DMS53 treated with DMSO at 0.1 percent for 48 hours (cell line): ENCODE results near the gene TPO.

Experiments
- DNase-seq: peaks from one replicate; lab custom pipeline; 2025; ENCODE audit not compliant: unreplicated experiment; lab: John Stamatoyannopoulos, UW

TPO gene

DNA sequence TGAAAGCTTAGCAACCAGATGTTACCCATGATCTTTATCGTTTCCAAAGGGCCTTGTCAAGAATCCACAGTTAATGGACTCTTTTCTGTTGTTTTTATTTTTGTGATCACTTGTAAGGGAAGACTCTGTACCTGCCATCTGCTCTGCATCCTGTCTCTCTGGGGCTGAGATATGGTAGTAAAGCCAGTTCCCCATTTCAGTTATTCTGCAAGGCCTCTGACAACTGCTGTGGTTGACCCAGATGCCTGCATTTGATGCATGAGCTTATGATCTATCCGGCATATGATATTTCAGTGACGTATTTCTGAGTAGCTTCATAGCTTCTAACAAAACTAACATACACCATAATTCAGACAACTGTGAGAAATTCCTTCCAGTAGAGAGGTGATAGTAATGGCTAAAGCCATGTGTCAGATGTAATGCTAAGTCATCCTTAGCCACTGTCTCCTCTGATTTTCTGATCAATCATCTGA, 105.1 kb downstream of the TPO start:
- DNase-seq, result no peak

DNA sequence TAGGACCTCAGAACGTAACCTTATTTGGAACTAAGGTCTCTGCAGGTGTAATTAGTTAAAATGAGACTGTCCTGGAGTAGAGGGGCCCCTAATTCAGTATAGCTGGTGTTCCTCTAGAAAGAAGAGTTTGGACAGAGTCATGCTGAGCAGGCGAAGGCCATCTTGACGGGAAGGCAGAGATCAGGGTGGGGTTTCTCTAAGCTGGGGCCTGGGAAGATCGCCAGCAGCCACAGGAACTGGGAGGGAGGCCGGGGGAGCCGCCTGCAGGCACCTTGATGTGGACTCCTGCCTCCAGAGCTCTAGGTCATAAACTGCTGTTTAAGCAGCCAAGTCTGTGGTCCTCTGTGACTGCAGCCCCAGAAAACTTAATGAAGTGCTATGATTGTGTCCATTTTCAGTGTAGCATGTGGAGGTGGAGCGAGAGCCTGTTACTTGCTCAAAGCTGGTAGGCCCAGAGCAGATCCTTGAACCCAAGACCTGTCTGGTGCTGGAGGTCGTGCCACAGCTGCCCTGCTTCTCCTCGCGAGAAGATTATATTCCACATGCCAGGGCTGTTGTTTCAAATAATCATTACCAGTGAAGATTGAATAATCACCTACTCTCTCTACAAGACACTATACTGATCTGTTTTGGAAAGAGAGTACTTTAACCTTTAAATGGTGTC, 105.7 kb downstream of the TPO start:
- DNase-seq, result no peak

DNA sequence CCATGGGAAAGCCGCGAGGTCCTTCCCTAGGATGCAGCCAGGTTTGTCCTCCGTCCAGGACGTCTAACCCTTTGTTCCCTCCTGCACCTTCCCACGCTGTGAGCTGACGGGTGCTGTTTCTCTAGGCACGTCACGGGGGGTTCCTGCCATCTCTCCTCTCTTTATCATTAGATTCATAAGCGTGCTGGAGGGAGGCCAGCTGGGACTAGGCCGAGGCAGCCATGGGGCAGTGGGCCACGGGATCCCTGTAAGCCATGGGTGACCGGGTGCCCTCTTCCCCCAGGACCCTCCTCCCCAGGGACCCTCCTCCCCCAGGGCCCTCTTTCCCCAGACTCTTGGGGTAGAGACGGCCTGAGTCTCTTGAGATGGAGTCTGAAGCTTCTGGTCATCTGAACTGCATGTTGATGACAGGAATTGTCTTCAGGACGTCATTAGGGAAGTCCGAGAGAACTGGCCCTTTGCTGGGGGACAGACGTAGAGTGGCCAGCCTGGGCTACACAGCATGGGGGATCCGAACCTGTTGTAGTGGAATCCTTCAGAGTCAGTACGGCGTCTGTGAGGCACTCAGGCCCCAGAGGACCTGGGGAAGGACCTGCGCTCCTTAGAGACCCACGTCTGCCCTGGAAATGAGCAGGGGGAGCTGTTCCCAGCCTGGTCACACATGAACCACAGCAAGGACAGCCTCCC, 108.1 kb downstream of the TPO start:
- no peak for DNase-seq

DNA sequence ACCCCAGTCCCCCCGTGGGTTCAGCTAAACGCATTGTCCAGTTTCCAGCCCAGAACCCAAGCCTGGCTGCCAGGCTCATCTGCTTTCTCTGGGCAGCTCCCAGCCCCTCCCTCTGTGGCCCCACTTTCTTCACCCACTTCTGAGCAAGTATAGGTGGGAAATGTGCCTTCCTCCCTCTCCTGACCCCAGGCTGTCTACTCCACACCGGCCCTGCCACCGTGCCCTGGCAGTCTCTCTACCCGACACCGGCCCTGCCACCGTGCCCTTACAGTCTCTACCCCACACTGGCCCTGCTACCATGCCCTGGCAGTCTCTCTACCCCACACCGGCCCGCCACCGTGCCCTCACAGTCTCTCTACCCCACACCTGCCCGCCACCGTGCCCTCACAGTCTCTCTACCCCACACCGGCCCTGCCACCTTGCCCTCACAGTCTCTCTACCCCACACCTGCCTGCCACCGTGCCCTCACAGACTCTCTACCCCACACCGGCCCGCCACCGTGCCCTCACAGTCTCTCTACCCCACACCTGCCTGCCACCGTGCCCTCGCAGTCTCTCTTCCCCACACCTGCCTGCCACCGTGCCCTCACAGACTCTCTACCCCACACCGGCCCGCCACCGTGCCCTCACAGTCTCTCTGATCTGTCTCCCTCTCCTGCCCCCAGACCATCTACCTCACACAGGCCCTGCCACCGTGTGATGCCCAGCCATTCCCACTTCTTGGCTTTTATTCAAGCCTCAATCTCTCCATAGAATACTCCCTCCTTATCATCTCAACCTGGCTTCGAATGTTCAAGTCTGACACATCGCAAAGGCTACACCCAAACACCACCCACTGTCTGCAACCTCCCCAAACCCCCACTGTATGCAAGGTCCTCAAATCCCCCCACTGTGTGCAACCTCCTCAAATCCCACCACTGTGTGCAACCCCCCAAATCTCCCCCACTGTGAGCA, 108.9 kb downstream of the TPO start:
- DNase-seq, result no peak

DNA sequence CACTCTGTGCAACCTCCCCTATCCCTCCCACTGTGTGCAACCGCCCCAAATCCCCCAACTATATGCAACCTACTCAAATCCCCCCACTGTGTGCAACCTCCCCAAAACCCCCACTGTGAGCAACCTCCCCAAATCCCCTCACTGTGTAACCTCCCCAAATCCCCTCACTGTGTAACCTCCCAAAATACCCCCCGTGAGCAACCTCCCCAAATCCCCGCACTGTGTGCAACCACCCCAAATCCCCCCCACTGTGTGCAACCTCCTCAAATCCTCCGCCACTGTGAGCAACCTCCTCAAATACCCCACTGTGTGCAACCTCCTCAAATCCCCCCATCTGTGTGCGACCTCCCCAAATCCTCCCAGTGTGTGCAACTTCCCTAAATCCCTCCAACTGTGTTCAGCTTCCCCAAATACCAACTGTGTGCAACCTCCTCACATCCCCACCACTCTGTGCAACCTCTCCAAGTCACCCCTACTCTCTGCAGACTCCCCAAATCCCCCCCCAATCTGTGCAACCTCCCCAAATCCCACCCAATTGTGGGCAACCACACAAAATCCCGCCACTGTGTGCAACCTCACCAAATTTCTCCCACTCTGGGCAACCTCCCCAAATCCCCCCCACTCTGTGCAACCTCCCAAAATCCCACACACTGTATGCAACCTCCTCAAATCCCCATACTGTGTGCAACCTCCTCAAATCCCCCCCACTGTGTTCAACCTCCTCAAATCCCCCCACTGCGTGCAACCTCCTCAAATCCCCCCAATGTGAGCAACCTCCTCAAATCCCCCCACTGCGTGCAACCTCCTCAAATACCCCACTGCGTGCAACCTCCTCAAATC, 114.1 kb downstream of the TPO start:
- DNase-seq, result no peak

DNA sequence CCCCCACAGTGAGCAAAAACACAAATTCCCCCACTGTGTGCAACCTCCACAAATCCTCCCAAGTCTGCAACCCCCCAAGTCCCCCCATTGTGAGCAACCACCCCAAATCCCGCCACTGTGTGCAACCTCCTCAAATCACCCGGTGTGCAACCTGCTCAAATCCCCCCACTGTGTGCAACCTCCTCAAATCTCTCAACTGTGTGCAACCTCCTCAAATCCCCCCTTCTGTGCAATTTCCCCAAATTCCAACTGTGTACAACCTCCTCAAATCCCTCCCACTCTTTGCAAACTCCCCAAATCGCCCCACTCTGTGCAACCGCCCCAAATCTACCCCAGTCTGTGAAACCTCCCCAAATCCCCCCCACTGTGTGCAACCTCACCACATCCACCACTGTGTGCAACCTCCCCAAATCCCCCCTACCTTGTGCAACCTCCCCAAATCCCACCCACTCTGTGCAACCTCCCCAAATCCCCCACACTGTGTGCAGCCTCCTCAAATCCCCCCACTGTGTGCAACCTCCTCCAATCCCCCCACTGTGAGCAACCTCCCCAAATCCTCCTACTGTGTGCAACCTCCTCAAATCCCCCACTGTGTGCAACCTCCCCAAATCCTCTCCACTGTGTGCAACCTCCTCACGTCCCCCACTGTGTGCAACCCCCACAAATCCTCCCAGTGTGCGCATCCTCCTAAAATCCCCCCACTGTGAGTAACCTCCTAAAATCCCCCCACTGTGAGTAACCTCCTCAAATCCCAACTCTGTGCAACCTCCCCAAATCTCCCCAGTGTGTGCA, 115.2 kb downstream of the TPO start:
- no peak for DNase-seq

DNA sequence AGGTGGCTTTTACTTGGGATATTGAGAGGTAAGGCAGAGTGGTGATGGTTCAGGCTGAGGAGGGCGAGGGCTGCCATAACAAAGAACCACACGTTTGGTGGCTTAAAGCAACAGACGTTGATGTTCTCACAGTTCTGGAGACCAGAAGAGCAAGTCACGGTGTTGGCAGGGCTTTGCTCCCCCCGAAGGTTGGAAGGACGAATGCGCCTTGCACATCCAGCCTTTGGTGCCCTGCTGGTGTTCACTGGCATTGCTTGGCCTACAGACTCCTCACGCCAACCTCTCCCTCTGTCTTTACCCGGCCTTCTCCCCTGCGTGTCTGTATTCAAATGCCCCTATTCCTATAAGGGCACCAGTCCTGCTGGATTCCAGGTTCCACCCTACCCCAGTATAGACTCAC, 125.4 kb downstream of the TPO start:
- DNase-seq, result no peak

DNA sequence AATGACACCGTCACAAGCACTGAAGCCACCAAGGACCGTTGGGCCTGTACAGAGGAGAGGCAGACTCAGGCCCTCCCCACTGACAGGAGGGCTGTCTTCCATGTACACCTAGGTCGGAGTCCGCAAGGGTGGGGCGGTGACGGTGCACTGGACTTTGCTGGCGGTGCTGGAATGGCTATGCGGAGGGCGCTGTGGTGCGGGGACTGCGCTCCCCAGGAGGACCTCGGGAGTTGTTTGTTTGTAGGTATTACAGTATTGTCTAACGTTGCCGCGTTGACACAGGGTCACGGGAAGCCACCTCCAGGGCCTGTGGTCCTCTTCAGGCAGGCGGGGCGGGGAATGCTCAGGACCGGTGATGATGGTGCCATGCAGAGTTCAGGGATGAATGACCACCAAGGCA, 126.2 kb downstream of the TPO start:
- no peak for DNase-seq

DNA sequence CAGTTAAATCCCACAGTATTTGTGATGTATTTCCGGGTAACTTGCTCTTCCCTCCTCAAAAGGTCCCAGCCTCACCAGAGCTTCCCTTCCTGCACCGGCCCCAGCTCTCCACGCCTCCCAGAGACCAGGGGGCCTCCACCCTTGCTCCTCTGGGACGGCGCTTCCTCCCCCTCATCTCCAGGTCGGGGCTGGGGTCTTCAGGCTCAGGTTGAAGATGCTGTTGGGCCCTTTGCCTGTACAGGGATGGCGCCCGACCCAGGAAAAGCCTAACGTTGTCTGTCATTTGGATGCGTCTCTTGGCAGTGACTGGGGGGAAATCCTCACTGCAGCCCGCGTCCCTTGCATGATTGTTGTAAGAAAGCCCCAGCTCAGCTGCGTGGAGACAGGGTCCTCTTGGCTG, 126.7 kb downstream of the TPO start:
- DNase-seq, result no peak

DNA sequence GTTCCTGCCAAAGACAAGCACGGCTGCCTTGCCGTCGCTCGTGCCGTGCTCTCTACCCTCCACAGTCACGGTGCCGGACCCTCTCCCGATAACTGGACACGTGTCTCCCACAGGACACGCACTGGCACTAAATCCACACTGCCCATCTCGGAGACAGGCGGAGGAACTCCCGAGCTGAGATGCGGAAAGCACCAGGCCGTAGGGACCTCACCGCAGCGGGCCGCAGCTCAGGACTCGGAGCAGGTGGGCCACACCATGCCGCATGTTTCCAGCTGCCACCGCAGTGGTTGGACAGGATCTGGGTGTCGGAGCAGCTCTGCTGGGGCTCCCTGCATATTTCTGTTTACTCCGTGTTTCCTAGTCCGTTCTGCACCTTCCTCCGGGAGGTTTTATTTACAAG, 127.2 kb downstream of the TPO start:
- no peak for DNase-seq

DNA sequence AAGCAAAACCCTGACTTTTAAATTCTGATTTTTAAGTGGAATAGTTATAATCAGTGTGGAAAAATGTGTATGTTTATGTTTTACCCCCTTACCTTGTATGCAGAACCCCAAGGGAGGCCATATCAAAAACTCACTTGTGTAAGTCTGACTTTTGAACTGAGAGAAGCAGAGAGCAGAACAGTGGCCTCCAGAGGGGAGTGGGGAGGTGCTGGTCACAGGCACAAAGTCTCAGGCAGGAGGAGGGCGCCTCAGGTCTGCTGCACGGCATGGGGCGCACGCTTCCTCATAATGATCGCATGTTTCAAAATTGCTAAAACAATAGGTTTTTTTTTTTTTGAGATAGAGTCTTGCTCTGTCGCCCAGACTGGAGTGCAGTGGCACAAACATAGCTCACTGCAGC, 127.8 kb downstream of the TPO start:
- no peak for DNase-seq

DNA sequence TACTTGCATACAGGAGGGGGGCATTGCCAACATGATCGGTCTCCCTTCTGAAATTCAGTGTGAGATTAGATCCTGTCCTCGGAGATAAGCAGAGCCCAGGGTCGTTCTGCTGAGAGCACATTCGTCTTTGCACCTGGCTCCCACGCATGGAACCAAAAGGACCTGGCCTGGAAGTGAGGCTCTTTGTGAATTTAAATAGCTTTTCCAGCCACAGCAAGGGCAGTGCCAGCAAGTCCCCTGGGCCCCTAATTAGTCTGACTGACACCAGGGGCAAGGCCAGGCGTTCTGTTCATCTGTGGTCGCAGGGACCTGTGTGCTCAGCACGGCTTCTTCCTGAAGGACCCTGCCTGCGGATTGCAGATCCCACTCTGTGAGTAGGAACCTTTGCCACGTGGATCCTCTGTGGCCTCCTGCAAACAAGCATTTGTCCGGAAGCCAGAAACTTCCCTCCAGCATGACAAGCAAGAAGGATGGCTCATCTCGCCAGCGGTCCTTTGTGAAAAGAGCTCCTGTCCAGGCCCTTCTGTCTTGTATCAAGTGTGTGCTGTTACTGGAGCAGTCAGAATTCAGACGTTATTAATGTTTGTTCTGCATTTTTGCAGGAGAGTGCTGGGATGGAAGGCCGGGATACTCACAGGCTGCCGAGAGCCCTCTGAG, 128.7 kb downstream of the TPO start:
- DNase-seq, result no peak

DNA sequence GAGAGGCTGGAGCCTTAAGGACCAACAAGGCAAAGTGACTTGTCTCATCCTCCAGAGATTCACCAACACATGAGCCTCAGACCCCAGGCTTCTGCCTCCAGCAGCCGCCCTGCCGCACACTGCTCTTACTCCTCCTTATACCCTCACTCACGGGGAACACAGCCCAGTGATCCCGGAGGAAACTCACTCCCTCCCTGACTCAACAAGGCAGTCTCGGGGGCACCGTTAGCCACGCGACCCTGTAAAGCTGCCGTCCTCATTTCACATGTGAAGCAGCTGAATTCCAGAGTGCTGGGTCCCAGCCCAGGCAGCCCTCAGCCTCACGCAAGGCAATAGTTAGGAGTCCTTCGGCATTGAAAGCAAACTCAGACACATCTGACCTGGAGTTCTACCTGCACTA, 129.7 kb downstream of the TPO start:
- no peak for DNase-seq

DNA sequence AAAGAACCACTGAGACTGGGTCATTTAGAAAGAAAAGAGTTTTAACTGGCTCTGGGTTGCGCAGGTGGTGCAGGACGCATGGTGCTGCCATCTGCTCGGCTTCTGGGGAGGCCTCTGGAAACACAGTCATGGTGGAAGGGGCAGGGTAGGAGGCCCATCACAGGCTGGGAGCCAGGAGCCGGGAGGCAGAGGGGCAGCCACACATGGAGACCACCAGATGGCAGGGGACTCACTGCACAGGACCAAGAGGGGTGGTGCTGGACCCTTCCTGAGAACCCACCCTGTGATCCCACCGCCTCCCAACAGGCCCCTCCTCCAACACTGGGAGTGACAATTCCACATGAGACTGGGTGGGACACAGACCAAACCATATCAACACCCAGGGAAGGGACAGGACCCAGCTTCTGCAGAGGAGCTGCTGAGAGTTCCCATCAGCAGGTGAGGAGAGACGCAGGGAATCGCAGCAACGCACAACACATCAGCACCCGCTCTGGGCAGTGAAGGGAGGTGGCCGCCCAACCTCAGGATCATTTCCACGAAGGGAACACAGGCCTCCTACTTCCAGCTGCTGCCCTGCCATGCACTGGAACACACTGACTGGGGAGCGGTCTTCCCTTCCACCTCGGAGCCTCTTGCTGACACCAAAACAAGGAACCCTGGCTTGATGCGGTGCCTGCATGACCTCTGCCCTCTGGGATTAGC, 130.7 kb downstream of the TPO start:
- no peak for DNase-seq

DNA sequence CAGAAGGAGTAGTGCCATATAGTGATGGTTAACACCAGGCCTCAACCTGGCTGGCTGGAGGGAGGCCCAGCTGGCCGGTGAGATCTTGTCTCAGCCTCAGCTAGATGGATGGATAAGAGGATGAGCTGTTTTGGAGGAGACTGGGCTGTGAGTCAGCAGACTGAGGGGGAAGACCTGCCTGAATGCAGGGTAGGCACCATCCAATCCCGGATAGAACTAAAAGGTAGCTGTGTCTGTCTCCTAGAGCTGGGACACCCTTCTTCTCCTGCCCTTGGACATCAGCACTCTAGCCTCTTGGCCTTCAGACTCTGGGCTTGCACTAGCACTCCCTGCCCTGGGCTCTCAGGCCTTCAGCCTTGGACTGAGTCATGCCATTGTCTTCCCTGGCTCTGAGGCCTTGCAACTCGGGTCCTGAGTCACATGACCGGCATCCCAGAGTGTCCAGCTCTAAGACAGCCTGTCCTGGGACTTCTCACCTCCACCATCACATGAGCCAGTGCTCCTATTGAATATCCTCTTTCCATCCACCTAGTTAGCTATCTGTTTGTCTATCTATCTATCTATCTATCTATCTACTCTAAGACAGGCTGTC, 131.3 kb downstream of the TPO start:
- DNase-seq, result no peak

DNA sequence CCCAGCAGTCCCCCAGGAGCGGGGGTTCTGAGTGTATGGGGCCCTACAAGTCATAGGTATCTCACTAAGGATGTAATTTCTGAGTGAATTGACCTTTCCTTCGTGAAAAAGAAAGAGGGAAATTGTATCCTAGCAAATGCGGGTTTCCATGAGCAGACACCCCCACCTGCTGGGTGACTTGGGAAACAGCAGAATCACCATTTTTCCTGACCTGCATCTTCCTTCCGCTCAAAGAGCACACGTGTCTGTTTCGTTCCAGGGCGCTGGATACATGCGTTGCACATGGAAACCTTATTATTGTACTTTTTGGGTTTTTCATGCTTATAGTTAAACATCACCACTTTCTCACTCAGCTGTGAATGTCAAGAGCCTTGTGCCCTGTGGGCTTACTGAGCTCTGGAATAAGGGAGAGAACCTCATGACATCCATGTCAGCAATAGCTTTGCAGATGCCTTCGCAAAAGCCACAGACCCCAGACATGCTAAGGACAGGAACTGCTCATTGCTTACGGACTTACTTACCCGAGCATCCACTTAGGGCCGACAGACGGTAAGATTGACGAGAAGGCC, 132.8 kb downstream of the TPO start:
- DNase-seq, result no peak

DNA sequence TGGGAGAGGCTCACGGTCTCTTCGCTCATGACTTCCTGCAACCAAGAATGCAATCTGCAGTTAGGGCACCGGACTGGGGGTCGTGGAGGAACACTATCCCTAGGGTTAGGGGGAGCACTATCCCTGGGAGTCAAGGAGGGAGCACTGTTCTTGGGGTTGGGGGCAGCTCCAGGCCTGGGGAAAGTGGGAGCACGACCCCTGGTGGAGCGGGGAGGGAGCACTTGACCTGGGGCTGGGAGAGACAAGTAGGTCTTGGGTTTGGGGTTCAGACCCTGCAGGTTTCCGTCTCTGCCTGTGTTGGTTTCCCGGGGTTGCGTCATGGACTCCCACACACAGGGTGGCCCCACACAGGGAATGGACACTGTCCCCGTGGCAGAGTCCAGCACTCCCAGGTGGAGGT, 133.6 kb downstream of the TPO start:
- DNase-seq, result no peak
